GM19023 (cell line): ENCODE data around the gene SRD5A3.

ENCODE experiments used
- ATAC-seq: cut with Tn5 transposase; IDR thresholded peaks from one replicate; pipeline ENCODE4 v1.9.1; 2021; ENCODE audit warnings: mild to moderate bottlenecking, moderate library complexity; ENCODE audit not compliant: unreplicated experiment

Gene SRD5A3

GRCh38 chr4:55372259-55372658, 26.2 kb downstream of the SRD5A3 start:
- ATAC-seq, result no peak

- no peak for ATAC-seq
Observed at GRCh38 chr4:55373461-55373860, 27.4 kb downstream of the SRD5A3 start.

GRCh38 chr4:55376698-55377097, 30.7 kb downstream of the SRD5A3 start:
- no peak for ATAC-seq

GRCh38 chr4:55378617-55379467, 32.8 kb downstream of the SRD5A3 start:
- ATAC-seq, result no peak

GRCh38 chr4:55380576-55380975, 34.5 kb downstream of the SRD5A3 start:
- no peak for ATAC-seq

GRCh38 chr4:55381502-55381901, 35.5 kb downstream of the SRD5A3 start:
- no peak for ATAC-seq

- ATAC-seq, result no peak
Observed at GRCh38 chr4:55382488-55383003, 36.5 kb downstream of the SRD5A3 start.

GRCh38 chr4:55385201-55385649, 39.2 kb downstream of the SRD5A3 start:
- no peak for ATAC-seq

GRCh38 chr4:55386073-55386472, 40.0 kb downstream of the SRD5A3 start:
- ATAC-seq, result no peak

- no peak for ATAC-seq
Observed at GRCh38 chr4:55386840-55387239, 40.8 kb downstream of the SRD5A3 start.

GRCh38 chr4:55393461-55394320, 47.6 kb downstream of the SRD5A3 start:
- ATAC-seq, result no peak

- ATAC-seq, result peak; percentile 0
Observed at GRCh38 chr4:55395218-55395528, 49.1 kb downstream of the SRD5A3 start.

- peak; percentile 96 for ATAC-seq
Observed at GRCh38 chr4:55395529-55396307, 49.7 kb downstream of the SRD5A3 start, which contains the start of gene TMEM165. TMEM165 (plus strand) TSS chr4:55395957; CDS start chr4:55396190, 233 bp downstream.

- ATAC-seq, result peak; percentile 33
Observed at GRCh38 chr4:55396308-55397125, 50.5 kb downstream of the SRD5A3 start.

GRCh38 chr4:55397126-55397436, 51.0 kb downstream of the SRD5A3 start:
- no peak for ATAC-seq

- no peak for ATAC-seq
Observed at GRCh38 chr4:55397520-55398321, 51.7 kb downstream of the SRD5A3 start.

- no peak for ATAC-seq
Observed at GRCh38 chr4:55398461-55398860, 52.4 kb downstream of the SRD5A3 start.

- no peak for ATAC-seq
Observed at GRCh38 chr4:55398966-55399365, 52.9 kb downstream of the SRD5A3 start.

- no peak for ATAC-seq
Observed at GRCh38 chr4:55399581-55399980, 53.5 kb downstream of the SRD5A3 start.
